NCI-H1105 treated with DMSO at 0.1 percent for 48 hours (cell line): ENCODE data around the gene IGFL4.

Experiments
- DNase-seq: peaks from one replicate; lab custom pipeline; 2025; lab: John Stamatoyannopoulos, UW

Gene IGFL4

DNA sequence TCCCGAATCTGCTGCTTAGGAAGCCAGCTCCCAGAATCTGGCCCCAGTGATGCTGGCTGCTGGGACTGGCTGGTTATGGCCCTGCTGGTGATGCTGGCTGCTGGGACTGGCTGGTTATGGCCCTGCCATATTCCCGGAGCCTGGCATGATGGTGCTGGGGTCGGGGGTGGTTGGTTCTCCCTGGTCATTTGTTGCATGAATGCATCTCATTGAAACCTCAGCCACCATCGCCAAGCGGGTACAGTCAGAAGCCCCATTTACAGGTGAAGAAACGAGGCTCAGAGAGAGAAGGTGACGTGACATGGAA is 20.0 kb downstream of the IGFL4 start:
- no peak for DNase-seq

DNA sequence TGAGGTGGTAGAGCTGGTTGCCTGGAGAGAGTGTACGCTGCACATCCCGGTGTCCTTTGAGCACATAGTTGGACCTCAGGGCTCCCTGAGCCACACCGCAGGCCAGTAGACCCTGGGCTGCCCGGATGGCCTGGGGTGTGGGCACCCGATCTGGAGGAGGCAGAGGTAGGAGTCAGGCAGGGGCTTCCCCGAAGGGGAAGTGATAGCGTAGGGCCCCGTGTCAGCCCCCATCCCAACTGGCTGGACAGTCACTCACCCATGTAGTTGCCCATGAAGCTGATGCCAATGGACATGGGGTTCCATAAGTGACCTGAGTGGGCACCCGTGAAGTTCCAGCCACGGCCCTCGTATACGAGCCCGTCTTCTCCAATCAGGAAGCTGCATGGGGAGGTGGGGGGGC is 21.5 kb downstream of the IGFL4 start:
- no peak for DNase-seq

DNA sequence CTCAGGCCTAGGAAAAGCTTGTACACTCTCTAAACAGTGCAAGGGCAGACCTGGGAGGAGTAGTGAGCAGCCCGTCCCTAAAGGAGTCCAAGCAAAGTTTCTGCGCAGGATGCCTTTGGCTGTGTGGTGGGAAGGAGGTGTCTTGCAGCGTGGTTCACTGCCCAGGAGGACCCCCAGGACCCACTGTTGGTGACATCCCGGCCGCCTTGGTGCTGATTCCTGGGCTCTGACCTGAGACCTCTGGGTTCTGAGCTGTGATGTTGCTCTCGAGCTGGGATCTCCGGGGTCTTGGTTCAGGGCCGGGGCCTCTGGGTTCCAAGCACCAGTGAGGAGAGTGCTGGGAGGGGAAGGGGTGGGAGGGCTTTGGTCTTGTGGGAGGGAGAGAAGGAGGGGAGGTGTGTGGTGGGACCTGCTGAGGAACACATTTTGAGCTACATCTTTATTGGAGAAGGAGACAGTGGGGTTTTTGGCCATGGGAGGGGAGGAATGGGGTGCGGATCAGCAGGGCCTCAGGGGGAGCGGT is 22.0 kb downstream of the IGFL4 start:
- no peak for DNase-seq

DNA sequence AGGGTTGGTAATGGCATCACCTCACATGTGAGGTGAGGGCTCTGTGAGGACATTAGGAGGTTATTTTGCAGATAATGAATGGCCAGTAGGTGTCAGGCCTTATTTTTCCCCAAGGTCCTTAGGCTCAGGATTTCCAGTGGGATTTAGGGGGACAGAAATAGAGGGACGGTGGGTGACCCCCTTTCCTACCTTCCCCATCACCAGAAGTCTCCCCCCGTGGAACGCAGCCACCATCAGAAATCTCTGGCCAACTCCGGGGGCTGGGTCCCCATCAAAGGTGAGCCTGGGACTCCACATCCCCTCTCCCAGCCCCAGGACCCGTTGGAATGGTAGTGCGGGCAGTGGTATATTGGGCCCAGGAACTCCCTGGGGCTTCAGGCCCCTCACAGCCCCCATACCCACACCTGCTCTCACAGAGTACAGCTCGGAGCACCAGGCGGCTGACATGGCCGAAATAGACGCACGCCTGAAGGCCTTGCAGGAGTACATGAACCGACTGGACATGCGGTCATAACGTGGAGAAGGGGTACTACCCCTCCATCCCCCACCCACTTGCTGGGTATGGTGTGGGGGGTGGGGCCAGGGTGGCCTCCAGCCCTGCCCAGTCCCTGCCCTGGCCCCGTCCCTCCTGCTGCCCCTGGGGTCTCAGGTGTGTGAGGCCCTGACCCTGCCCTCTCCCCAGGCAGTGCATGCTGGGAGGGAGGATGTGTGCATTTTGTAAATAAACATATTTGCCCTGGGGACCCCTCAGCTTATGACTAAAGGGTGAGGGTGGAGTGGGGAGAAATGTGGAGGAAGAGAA is 22.7 kb downstream of the IGFL4 start:
- no peak for DNase-seq

DNA sequence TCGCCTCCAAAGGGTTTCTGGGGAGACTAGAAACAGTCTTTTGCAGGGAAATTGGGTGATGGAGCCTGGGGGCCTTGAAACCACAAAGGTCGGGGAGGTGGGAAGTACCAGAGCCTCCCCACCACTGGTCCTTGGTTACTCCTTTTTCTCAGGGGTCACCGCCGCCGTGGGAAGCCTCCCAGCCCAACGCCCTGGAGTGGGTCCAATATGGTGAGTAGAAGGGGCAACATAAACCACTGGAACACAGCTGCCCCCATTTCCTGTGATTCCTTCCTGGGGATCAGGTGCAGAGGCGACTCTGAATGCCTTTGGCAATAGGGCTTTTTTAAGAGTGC is 23.7 kb downstream of the IGFL4 start:
- DNase-seq: no peak

DNA sequence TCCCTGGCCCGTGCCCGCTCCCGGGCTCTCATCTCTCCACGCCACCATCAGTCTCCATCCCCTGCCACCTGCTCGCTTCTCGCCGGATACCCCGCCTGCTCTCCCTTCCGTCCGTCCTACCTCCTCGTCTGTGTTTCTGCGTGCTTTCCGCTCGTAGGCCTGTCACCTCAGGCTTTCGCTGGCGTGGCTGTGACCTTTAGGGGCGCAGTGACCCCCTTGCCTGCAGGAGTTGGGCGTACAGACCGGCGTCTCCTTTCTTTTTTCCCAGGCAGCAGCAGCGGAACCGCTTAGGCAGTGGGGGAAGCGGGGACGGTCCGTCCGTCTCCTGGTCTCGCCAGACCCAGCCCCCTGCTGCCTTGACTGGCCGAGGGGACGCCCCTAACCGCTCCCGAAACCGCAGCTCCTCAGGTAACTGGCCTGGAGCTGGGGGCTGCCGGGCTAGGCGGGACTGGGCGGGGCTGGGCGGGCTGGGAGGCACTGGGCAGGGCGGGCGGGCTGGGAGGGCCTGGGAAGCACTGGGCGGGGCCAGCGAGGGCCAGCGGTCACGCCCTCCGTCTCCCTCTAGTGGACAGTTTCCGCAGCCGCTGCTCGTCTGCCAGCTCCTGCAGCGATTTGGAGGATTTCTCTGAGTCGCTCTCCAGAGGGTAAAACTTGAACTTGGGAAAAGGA is 24.2 kb downstream of the IGFL4 start:
- peak; percentile 79 for DNase-seq

DNA sequence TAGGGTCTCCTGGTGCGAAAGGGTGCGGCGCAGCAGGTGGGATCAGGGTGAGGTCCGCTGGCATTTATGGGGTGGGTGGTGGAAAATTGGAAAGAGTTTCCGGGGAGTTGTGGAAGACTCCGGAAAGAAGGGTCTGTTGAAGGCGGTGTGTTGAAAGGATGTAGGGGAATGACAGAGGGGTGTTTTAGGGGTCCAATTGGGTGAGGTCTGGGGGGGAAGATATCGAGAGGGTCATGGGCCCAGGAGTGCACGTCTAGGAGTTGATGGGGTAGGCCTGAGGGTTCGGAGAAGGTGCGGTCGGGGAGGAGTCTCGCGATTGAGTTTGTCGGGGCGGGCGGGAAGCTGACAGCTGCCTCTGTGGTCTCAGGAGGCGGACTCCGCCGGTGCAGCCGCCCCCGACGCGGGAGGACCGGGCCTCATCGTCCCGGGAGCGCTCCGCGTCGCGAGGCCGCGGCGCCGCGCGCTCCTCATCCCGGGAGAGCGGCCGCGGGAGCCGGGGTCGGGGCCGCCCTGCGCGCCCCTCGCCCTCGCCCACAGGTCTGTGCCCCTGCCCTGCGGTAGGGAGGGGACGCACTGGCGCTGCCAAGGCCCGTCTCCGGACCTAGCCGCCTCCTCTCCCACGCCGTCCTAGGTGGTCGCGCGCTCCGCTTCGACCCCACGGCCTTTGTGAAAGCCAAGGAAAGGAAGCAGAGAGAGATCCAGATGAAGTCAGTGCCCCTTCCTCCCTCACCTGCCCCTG is 24.9 kb downstream of the IGFL4 start:
- DNase-seq: peak; percentile 36

DNA sequence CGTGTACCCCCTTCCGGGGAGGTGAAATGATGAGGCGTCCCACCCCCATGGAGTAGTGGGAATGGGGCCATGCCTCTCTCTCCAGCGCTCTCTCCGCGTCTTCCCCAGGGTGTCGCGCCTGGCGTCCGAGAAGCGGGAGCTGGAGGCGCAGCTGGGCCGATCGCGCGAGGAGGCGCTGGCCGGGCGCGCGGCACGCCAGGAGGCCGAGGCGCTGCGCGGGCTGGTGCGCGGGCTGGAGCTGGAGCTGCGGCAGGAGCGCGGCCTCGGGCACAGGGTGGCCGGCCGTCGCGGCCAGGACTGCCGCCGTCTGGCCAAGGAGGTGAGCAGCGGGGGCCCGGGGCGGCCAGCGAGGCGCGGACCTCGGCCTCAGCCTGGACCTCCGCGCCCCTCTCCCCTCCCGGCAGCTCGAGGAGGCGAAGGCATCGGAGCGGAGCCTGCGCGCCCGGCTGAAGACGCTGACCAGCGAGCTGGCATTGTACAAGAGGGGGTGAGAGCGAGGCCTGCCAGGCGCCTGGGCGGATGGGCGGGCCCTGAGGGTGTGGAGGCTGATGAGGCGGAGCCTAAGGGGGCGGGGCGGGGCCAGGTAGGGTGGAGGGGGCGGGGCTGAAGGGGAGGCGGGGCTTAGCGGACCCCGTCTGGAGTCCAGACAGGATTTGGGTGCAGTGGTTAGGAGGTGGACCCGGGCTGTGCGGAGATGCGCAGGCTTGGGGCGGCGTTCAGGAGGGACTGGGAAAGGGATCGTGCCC is 25.7 kb downstream of the IGFL4 start:
- DNase-seq: peak; percentile 84

DNA sequence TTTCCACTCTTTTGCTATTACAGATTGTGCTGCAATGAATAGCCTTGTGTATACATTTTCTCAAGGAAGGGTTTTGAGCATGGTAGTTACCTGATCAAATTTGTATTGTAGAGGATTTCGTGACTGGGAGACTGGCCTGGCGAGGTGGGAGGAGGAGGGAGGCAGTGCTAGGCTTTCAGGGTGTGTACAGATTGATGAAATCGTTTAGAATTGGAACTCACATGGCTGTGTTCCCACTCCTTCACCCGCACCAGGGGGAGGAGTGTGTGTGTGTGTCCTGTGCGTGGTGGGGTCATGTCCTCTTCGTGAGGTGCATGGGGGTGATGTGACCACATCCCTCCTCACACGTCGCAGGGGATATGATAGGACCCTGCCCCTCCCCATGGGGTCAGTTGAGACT is 26.3 kb downstream of the IGFL4 start:
- DNase-seq: no peak

DNA sequence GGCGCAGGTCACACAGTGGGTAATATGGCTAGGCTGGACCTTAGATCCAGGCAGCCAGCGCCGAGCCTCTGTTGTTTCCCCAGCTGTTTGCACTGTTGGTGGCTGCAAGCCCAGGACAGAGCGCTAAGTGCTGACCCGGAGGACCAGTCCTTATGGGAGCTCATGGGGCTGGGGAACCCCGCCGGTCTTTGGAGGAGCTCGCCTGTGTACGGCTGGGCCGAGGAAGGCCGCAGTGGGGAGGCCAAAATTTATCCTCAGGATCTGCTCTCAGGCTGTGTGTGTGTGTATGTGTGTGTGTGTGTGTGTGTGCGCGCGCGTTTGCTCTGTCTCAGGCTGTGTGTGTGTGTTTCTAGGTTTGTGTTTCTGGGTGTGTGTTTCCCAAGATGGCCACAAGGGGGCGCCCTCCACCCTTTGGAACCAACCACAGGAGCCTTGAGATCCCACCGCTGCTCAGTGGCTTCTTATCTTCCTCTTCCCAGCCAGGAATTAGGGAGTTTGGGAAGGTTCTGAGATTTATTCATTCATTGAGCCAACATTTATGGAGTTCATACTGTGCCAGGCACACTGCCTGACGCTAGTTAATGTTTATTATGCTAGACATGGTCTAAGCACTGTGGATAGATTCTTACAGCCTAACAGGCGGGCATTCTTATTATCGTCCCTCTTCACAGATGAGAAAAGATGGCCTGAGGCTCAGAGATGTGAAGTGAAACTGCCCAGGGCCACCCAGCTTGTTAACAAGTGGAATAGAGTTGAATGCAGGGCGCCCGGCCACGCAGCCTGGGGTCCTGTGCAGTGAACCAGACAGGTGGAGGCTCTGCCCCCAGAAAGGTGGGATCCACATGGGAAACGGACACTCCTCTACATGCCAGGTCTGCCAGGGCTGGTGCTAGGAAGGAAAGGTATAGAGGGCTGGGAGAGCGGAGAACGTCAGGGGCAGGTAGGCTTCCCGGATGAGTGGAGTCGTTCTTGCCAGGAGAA is 31.0 kb downstream of the IGFL4 start:
- DNase-seq: peak; percentile 62

DNA sequence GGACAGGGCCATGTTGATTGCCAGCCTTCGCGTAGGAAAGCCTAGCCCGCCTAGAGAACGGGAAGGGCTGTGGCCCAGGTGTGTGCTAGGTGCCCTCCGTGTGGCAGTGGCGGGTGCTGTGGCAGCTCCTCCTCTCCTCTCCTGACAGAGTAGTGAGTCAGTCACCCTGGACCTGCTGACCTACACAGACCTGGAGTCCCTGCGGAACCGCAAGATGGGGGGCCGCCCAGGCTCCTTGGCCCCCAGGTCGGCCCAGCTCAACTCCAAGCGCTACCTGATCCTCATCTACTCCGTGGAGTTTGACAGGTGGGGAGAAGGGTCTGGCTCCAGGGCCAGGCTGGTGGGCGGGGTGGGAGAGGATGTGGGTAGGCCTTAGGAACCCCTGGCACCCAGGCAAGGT is 34.4 kb downstream of the IGFL4 start:
- DNase-seq: no peak

DNA sequence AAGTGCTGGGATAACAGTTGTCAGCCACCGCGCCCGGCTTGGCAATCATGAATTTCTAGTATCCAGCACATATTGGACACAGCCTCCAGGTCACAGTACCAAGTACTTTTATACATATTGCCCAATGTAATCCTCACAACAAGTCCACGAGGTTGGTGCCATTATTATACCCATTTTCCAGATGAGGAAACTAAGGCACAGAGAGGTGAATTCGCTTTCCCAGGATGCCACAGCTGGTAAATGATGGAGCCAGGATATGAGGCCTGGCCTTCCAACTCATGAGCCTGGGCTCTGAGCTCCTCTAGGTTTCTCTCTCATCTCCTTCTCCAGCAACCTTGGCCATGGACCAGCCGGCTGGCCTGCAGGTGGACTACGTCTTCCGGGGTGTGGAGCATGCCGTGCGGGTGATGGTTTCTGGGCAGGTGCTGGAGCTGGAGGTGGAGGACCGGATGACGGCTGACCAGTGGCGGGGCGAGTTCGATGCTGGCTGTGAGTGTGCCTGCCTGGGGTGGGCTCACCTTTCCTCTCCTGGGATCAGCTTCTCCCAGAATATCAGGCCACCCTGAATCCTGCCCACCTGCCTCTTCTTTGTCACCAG is 38.0 kb downstream of the IGFL4 start:
- no peak for DNase-seq

DNA sequence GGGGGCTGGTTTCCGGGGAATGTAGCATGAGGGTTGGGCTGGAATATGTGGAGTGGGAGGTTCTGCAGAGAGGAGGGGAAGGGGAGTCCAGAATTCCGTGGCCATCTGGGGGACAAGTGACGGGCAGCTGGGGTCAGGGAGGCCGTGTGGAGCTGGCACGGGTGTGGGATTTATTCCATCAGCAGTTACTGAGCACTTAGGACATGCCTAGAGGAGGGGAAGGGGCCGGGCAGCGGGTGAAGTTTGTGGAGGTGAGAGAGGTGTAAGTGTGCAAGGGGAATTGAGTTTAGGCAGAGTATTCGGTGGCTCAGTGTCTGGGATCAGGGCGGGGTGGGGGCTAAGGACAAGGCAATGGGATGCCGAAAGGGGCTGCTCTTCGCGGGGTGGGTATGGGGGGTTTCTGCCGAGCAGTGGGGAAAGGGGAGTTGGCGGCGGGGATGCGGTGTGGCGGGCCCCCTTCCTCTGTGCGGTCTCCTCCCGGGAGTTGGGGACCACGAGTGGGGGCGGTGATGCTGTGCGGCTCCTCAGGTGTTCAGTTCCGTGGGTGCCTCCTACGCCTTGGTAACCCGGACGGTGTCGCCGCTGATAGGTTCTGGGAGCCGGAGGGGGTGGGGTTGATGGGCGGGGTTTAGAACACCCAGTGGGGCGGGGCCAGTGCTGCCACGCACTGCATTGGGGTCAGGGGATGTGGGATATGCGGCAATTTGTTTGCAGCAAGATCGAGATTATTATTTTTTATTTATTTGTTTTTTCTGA is 40.1 kb downstream of the IGFL4 start:
- DNase-seq: peak; percentile 65

DNA sequence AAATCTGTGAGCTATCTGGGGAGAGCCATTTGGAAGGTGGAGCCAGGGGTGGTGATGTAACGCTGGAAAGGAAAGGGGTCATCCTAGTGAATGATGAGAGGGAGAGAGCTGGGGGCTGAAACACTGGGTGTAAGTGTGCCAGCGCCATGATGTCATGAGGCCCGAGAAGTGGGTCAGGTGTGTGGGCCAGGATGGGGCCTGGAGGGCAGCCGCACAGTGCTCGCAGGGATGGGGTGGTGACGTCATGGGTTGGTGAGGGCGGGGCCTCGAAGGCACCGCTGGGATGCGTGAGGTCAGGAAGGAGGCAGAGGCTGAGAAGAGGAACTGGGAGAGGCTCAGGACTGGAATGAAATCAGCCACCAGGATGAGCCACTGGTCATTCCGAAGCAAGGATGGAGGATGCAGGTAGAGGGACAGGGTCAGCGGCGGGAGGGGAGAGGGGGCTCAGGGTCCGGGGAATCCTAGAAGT is 41.1 kb downstream of the IGFL4 start:
- DNase-seq: peak; percentile 46

DNA sequence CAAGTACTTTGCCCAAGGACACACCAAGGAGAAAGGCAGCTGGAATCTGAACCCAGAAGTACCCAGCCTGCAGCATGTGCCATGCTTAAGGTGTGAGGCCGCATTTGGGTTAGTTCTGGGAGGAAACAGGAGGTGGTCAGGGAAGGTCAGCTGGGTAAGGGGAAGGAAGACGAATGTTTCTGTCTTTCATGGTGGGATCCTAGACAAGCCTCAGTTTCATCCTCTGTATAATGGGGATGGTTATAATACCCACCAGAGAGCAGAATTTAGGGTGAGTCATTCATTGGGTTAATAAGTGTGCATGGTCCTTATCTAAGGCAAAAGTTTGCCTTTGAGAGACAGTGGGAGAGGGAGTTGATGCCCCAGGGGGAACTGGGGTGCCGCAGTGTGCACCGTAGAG is 42.0 kb downstream of the IGFL4 start:
- DNase-seq: no peak

DNA sequence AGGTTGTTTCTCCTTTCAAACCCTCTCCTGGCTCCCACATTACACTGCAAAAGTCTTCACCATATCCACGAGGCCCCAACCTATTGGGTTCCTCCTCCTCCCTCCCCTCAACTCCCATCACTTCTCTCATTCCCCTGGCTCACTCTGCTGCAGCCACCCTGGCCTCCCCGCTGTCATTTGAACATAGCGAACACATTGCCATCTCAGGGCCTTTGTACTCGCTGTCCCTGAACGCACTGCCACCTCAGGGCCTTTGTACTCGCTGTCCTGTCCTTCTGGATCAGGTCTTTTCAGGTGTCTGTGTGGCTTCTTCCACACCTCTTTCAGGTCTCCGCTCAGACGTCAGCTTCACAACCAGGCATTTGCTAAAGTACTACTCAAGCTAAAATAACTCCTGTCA is 43.9 kb downstream of the IGFL4 start:
- no peak for DNase-seq

DNA sequence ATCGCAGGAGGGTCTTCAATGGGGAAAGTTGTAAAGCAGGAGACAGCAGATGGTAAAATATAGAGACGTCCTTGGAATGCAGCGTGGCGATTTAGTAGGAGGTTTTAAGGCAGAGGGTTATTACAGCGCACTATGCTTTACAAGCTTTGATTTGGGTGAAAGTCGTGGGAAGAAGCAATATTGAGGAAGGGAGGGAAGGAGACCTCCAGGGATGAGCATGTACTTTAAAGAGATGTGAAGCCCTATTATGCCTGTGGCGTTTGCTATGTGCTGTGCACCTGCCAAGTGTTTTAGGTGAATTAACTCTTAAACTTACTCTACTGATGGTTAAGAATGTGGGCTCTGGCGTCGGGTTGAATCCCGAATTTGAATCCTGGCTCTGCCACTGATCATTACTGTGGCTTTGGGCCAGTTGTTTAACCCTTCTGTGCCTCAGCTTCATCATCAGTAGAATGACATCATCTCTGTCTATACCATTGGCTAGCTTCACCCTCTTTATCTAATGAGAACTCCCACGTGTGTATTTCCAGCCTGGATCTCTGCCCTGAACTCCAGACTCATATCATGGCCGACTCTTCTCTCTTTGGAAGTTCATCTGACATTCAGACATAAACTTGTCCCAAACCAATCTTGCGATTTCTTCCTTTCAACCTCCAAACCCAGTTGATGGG is 45.0 kb downstream of the IGFL4 start:
- DNase-seq: no peak

DNA sequence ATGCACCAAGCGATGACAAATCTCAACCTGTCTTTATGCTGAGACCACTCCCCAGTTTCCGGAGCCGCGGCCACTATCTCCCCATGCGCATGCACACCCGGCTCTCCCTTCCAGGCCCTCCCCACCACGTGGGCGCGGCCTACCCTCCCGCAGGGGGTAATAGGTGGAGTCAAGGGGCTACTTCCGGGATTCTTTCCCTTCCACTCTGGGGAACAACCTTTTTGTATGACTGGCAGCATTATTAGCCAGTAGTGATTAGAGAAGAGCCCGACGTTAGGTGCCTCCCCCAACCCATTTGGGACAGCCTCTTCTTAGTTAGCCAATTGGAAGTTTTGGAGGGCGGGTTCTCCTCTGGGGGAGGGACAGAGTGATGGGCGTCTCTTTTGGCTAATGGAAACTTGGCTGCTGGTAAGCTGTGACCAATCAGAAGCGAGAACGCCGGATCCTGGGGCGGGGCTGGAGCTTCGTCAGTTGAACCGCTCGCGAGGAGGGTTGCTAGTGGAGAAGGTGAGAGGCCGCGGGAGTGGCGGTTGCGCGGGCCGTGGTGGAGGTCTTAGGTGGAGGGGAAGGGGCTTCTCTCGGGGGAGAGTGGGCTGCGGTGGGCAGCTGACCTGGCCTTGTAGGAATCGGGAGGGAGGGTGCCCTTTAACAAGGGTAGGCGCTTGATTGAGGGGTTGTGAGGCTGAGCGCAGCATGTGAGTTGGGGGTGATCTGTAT is 45.6 kb downstream of the IGFL4 start, which contains the start of gene CCDC61:
TSS of gene CCDC61 (plus strand) at position 470 of the 717 bp plus-strand sequence. CDS start 7,552 bp downstream, outside the sequence.
- DNase-seq: peak; percentile 99
